Liver (tissue), 9 donors: ENCODE measurements around the gene RUFY4. TPM values are rescaled to one million over a fixed set of nuclear protein-coding genes. Genes with fewer than 3 reads are reported as not detected.

Experiments used
- DNase-seq: peaks from one replicate; pipeline ENCODE4 v3.0.0-alpha.2; 2017; ENCODE audit warnings: low spot score
- H3K27ac ChIP-seq, 2 donors: one replicate each; pipeline ENCODE4 v1.7.0; 2013; ENCODE audit warnings: inconsistent platforms in 2 of 2, low read length in 2 of 2, control low read depth in 1 of 2, low read depth in 1 of 2, mild to moderate bottlenecking in 1 of 2
- H3K27me3 ChIP-seq, 4 donors: one replicate each; pipeline versions ENCODE4 v1.6.1 to v1.7.0; 2013; ENCODE audit warnings: low read length in 3 of 4, inconsistent platforms in 1 of 4, mild to moderate bottlenecking in 1 of 4, moderate library complexity in 1 of 4; ENCODE audit not compliant: control insufficient read depth in 4 of 4, insufficient read depth in 4 of 4
- H3K36me3 ChIP-seq, 4 donors: one replicate each; pipeline versions ENCODE4 v1.6.1 to v1.7.0; 2013; ENCODE audit warnings: low read length in 3 of 4, mild to moderate bottlenecking in 3 of 4, low read depth in 1 of 4, moderate library complexity in 1 of 4; ENCODE audit not compliant: control insufficient read depth in 4 of 4, insufficient read depth in 3 of 4
- H3K4me1 ChIP-seq, 4 donors: one replicate each; pipeline versions ENCODE4 v1.6.1 to v1.7.0; 2013; ENCODE audit warnings: low read length in 3 of 4, mild to moderate bottlenecking in 3 of 4, moderate library complexity in 1 of 4; ENCODE audit not compliant: control insufficient read depth in 4 of 4, insufficient read depth in 4 of 4
- H3K4me3 ChIP-seq, 3 donors: one replicate each; pipeline versions ENCODE4 v1.6.1 to v1.7.0; 2013; ENCODE audit warnings: low read length in 3 of 3, control low read depth in 1 of 3, low read depth in 1 of 3, mild to moderate bottlenecking in 1 of 3
- H3K9ac ChIP-seq, 2 donors: one replicate each; pipeline ENCODE4 v1.7.0; 2013; ENCODE audit warnings: low read length in 2 of 2, mild to moderate bottlenecking in 2 of 2, moderate library complexity in 2 of 2, control low read depth in 1 of 2, low read depth in 1 of 2
- H3K9me3 ChIP-seq, 4 donors: one replicate each; pipeline versions ENCODE4 v1.6.1 to v1.7.0; 2013; ENCODE audit warnings: low read length in 3 of 4; ENCODE audit not compliant: control insufficient read depth in 4 of 4
- EGR1 ChIP-seq, 2 donors: IDR thresholded peaks; 2 replicates each; pipeline ENCODE4 v1.6.1; 2016 to 2018; ENCODE audit warnings: antibody characterized with exemption in 2 of 2, low read depth in 2 of 2
- FOXA1 ChIP-seq: IDR thresholded peaks from 2 replicates; pipeline ENCODE4 v1.6.1; 2016; ENCODE audit warnings: antibody characterized with exemption
- FOXA2 ChIP-seq: IDR thresholded peaks from 2 replicates; pipeline ENCODE4 v1.6.1; 2016; ENCODE audit warnings: antibody characterized with exemption
- GABPA ChIP-seq, 2 donors: IDR thresholded peaks in 1 of 2; conservative IDR thresholded peaks in 1 of 2; 2 replicates each; pipeline ENCODE4 v1.6.1; 2016; ENCODE audit warnings: antibody characterized with exemption in 2 of 2, mild to moderate bottlenecking in 1 of 2, moderate library complexity in 1 of 2
- HNF4A ChIP-seq, 2 donors: conservative IDR thresholded peaks; 2 replicates each; pipeline ENCODE4 v1.6.1; 2016; ENCODE audit warnings: antibody characterized with exemption in 2 of 2, mild to moderate bottlenecking in 2 of 2
- HNF4G ChIP-seq: IDR thresholded peaks from 2 replicates; pipeline ENCODE4 v1.6.1; 2016; ENCODE audit warnings: antibody characterized with exemption
- JUND ChIP-seq, 2 donors: IDR thresholded peaks; 2 replicates each; pipeline ENCODE4 v1.6.1; 2016; ENCODE audit warnings: antibody characterized with exemption in 2 of 2
- NR2F2 ChIP-seq: IDR thresholded peaks from 2 replicates; pipeline ENCODE4 v1.6.1; 2016; ENCODE audit warnings: antibody characterized with exemption
- RAD21 ChIP-seq, 2 donors: IDR thresholded peaks; 2 replicates each; pipeline ENCODE4 v1.6.1; 2016; ENCODE audit warnings: antibody characterized with exemption in 2 of 2, mild to moderate bottlenecking in 2 of 2
- RXRA ChIP-seq, 2 donors: IDR thresholded peaks; 2 replicates each; pipeline ENCODE4 v1.6.1; 2017 to 2018; ENCODE audit warnings: antibody characterized with exemption in 2 of 2, mild to moderate bottlenecking in 1 of 2
- SP1 ChIP-seq: IDR thresholded peaks from 2 replicates; pipeline ENCODE4 v1.6.1; 2018; ENCODE audit warnings: antibody characterized with exemption, mild to moderate bottlenecking
- TAF1 ChIP-seq: conservative IDR thresholded peaks from 2 replicates; pipeline ENCODE4 v1.6.1; 2016; ENCODE audit warnings: antibody characterized with exemption, mild to moderate bottlenecking
- YY1 ChIP-seq: IDR thresholded peaks from 2 replicates; pipeline ENCODE4 v1.6.1; 2016; ENCODE audit warnings: antibody characterized with exemption, mild to moderate bottlenecking
- WGBS: extraction: QIAGEN DNeasy Blood & Tissue Kit; methylation state at CpG from one replicate; pipeline ENCODE4 v1.1.7; 2013; 5-methylcytosine and 5-hydroxymethylcytosine counted together
- polyA plus RNA-seq, 2 donors: library from polyadenylated mRNA; stranded (reverse) in 1 of 2; unstranded in 1 of 2; fragments of 200-250 nt in 1 of 2; fragments of >200 nt in 1 of 2; fragmentation: Nextera tagmentation in 1 of 2; extraction: Ambion mirVana in 1 of 2; gene quantifications; one replicate each; pipeline versions ENCODE4 v1.2.1 to v1.2.3, GENCODE V29; 2013 to 2015
- total RNA-seq, 2 donors: library from RNA; depleted of rRNA; stranded (reverse); fragments of >200 nt; gene quantifications; one replicate each; pipeline ENCODE4 v1.2.3, GENCODE V29; 2014
- TF ChIP-seq, protein P1 (sequence below): fragments of 150-350 bp; IDR thresholded peaks from 2 replicates; pipeline ENCODE4 v1.5.1; 2017; ENCODE audit warnings: improper control_type of control experiment, low read depth, low read length; ENCODE audit not compliant: missing input control
- TF ChIP-seq, protein P2 (sequence below): IDR thresholded peaks from 2 replicates; pipeline ENCODE4 v1.6.1; 2016; ENCODE audit warnings: antibody characterized with exemption
- TF ChIP-seq, protein P3 (sequence below): IDR thresholded peaks from 2 replicates; pipeline ENCODE4 v1.6.1; 2016; ENCODE audit warnings: antibody characterized with exemption, mild to moderate bottlenecking
- TF ChIP-seq, protein P4 (sequence below): IDR thresholded peaks from 2 replicates; pipeline ENCODE4 v1.6.1; 2016; ENCODE audit warnings: antibody characterized with exemption
- TF ChIP-seq, protein P5 (sequence below): IDR thresholded peaks from 2 replicates; pipeline ENCODE4 v1.6.1; 2016; ENCODE audit warnings: antibody characterized with exemption
- donor health status: healthy.
- donor health status: healthy.
- donor health status: healthy.
- donor health status: healthy.
- donor health status: healthy.

RUFY4 gene
- total and polyA plus RNA-seq, 4 donors = 0.05 to 0.08 (median 0.08) TPM; not detected in 1

DNA sequence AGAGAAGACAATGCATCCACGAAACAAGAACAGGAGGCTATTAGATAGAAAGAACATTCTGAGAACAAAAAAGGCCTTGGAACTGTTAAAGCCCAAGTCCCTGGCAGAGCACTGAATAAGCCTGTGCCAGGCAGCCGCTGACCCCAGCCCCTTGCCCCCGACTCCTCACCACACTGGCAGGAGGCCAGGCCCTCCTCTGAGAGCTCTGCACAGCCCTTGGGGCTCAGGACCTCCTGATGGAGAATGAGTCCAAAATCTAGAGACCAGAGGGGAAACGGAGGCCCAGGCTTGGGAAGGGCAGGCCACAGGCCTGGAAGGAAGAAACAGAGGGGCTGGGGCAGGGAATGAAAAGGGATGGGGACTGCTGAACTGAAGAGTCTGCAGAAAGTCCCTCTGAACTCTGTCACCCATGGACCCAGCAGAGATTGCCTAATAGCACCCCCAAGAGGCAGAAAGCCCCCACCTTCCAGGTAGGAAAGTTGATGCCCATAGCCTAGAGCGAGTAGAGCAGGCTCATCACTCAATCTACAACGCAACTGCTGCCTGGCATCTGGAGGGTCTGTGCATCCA lies 48.0 kb upstream of the RUFY4 start:
- Histone ChIP-seq H3K4me3 (no peak overlapping the region), H3K27ac (no peak overlapping the region), H3K4me1 (peaks cover 0 to 10% (median 5%) of the 10 kb centered on the region in 4 donors), H3K9ac (no peak overlapping the region), H3K27me3 (no peaks in the 10 kb centered on the region), H3K9me3 (no peaks in the 10 kb centered on the region), H3K36me3 (no peaks in the 10 kb centered on the region)
- no peak for DNase-seq
- WGBS = 88% methylated on average over 6 of the region's 6 CpGs
- TF ChIP-seq, protein P1, sequence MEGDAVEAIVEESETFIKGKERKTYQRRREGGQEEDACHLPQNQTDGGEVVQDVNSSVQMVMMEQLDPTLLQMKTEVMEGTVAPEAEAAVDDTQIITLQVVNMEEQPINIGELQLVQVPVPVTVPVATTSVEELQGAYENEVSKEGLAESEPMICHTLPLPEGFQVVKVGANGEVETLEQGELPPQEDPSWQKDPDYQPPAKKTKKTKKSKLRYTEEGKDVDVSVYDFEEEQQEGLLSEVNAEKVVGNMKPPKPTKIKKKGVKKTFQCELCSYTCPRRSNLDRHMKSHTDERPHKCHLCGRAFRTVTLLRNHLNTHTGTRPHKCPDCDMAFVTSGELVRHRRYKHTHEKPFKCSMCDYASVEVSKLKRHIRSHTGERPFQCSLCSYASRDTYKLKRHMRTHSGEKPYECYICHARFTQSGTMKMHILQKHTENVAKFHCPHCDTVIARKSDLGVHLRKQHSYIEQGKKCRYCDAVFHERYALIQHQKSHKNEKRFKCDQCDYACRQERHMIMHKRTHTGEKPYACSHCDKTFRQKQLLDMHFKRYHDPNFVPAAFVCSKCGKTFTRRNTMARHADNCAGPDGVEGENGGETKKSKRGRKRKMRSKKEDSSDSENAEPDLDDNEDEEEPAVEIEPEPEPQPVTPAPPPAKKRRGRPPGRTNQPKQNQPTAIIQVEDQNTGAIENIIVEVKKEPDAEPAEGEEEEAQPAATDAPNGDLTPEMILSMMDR = no peak
- TF ChIP-seq HNF4A (conservative IDR thresholded peaks at IDR 0.05) = no peak
- TF ChIP-seq RAD21 (IDR thresholded peaks at IDR 0.05) = no peak
- TF ChIP-seq TAF1 = no peak
- TF ChIP-seq GABPA (IDR thresholded peaks at IDR 0.05 in 1 of 2, conservative IDR thresholded peaks at IDR 0.05 in 1 of 2) = no peak
- no peak for TF ChIP-seq FOXA1
- no peak for TF ChIP-seq EGR1 (IDR thresholded peaks at IDR 0.05; ENCODE audit: low read depth in 2 of 2)
- TF ChIP-seq FOXA2 = no peak
- TF ChIP-seq, protein P2, sequence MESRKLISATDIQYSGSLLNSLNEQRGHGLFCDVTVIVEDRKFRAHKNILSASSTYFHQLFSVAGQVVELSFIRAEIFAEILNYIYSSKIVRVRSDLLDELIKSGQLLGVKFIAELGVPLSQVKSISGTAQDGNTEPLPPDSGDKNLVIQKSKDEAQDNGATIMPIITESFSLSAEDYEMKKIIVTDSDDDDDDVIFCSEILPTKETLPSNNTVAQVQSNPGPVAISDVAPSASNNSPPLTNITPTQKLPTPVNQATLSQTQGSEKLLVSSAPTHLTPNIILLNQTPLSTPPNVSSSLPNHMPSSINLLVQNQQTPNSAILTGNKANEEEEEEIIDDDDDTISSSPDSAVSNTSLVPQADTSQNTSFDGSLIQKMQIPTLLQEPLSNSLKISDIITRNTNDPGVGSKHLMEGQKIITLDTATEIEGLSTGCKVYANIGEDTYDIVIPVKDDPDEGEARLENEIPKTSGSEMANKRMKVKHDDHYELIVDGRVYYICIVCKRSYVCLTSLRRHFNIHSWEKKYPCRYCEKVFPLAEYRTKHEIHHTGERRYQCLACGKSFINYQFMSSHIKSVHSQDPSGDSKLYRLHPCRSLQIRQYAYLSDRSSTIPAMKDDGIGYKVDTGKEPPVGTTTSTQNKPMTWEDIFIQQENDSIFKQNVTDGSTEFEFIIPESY = no peak
- no peak for TF ChIP-seq NR2F2
- TF ChIP-seq, protein P3, sequence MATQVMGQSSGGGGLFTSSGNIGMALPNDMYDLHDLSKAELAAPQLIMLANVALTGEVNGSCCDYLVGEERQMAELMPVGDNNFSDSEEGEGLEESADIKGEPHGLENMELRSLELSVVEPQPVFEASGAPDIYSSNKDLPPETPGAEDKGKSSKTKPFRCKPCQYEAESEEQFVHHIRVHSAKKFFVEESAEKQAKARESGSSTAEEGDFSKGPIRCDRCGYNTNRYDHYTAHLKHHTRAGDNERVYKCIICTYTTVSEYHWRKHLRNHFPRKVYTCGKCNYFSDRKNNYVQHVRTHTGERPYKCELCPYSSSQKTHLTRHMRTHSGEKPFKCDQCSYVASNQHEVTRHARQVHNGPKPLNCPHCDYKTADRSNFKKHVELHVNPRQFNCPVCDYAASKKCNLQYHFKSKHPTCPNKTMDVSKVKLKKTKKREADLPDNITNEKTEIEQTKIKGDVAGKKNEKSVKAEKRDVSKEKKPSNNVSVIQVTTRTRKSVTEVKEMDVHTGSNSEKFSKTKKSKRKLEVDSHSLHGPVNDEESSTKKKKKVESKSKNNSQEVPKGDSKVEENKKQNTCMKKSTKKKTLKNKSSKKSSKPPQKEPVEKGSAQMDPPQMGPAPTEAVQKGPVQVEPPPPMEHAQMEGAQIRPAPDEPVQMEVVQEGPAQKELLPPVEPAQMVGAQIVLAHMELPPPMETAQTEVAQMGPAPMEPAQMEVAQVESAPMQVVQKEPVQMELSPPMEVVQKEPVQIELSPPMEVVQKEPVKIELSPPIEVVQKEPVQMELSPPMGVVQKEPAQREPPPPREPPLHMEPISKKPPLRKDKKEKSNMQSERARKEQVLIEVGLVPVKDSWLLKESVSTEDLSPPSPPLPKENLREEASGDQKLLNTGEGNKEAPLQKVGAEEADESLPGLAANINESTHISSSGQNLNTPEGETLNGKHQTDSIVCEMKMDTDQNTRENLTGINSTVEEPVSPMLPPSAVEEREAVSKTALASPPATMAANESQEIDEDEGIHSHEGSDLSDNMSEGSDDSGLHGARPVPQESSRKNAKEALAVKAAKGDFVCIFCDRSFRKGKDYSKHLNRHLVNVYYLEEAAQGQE = no peak
- TF ChIP-seq, protein P4, sequence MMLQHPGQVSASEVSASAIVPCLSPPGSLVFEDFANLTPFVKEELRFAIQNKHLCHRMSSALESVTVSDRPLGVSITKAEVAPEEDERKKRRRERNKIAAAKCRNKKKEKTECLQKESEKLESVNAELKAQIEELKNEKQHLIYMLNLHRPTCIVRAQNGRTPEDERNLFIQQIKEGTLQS = no peak
- TF ChIP-seq RXRA (IDR thresholded peaks at IDR 0.05) = no peak
- TF ChIP-seq YY1 = no peak
- no peak for TF ChIP-seq JUND (IDR thresholded peaks at IDR 0.05)
- TF ChIP-seq, protein P5, sequence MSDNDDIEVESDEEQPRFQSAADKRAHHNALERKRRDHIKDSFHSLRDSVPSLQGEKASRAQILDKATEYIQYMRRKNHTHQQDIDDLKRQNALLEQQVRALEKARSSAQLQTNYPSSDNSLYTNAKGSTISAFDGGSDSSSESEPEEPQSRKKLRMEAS = no peak
- TF ChIP-seq HNF4G = no peak
- no peak for TF ChIP-seq SP1
